HG03342 (cell line): ENCODE data around the gene IFNG-AS1.

Experiments used
- ATAC-seq: cut with Tn5 transposase; IDR thresholded peaks from one replicate; pipeline ENCODE4 v1.9.1; 2021; ENCODE audit warnings: mild to moderate bottlenecking, moderate library complexity; ENCODE audit not compliant: unreplicated experiment

The IFNG-AS1 gene

DNA sequence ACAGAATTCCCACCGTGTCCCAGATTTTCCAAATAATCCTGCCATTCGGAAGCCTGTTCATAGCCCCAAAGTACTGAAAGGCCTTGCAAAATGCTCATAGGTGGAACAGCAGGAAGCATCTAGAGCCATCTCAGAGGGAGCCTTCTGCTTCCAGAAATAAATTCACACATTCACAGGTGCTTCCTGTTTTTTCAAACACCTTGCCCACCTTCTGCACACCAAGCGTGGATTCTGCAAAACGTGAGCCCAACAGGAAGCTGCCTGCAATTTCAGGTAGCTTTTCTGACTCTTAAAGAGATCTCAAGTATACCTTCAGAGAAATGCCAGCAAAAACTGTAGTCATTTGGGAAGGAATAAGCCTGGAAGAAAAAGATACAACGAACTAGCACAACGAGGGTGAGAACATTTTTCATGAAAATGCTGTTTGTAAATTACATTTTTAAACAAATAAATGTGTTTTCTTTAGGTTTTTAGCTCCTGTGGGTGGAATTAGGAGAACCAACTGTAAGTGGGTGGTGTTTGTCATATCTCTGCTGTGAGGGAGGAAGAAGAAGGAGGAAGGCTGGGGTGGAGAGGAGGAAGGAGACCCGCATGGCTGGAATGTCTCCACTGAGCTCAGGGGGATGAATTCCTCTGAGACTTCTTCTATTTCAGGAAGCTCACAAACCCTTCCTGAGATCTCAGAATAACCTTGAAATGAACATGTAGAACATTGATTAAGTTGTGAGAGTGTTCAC lies at the start of gene IFNG-AS1:
Gene IFNG-AS1, plus strand, starts transcription at position 264 of the 737 bp plus-strand sequence.
- peak; percentile 35 for ATAC-seq

DNA sequence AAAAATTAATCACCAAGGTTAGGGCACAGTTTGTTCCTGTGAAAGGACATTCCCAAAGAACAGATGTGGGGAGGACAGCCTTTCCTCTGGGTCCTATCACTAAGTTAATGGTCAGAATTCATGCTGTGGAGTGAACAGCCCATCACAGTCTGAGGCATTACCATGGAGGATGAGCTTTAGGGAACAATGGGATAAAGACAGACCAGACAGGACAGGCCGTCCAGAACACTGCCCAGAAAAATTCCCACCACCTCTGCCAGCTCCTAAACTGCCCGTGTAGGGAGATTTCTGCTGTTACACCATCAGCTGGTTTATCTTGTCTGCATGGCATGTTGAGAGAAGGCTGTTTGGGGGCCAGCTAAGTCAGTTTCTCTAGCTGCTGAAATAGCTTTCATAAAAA lies 49.6 kb upstream of the IFNG-AS1 start:
- no peak for ATAC-seq

DNA sequence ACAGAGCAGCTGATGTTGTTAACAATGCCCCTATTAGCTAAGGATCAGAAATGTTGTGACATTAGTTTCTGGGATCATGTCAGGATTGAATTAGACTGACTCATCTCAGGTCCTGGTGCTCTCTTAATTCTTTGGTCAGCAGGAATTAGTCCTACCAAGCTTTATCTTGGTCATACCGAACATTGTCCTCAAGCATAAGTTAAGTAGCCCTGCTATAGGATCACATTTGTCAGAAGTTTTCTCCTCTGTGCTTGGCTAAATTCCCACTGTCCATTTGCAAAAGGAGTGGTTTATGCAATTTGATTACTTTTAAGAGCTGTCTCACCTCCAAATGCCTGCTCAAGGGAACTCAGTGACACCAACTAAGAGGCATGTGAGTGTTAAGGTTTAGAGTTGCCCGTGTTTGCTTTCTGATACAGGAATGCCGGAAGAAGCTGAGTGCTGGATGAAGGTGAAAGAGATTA lies 48.4 kb upstream of the IFNG-AS1 start:
- ATAC-seq = no peak

DNA sequence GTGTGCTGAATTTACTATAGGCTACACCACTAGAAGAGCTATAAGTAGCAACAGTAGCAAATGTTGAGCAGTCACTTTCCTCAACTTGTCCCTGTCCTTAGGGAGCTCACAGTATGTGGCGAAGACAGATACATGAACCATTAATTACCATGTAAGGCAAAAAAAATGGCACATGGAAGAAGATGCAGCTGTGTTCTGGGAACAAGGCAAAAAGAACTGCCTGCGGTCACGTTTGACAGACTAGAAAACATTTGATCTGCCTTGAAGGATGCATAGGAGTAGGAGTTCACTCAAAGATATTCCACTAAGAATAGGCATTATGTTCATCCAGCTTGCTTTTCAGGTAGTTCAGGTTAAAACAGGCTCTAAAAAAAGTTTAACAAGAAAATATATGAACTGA lies 46.5 kb upstream of the IFNG-AS1 start:
- no peak for ATAC-seq

DNA sequence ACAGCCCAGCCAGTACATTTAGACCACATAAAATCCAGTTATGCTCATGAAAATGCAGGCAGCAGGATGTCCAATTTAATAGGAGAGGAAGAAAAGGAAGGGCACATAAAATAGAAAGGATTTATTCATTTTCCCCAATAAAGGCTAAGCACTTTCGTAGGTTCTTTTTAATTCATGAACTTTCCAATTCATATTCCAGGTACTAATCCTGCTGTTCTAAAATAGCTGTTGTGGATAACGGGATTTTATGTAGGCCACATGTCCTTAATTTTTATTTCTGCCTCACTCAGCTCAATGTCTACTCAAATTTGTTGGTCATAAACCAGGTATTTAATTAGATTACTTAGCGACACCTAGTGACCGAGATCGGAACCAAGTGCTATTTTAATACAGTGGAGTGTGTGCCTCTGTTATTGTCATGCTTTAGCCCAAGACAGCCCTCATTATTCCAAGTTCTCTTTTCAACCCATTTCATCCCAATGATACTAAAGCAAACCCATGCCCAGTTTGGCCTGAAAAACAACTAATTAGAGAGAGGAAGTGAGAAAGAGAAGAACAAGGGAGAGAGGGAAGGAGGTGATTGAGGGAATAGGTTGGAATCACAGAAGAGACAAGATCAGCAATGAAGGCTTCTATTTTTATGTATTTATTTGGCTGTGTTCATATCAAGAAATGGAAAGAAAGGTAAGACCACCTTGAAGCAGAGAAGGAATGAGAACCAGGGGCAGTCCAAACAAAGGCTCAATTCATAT lies 45.9 kb upstream of the IFNG-AS1 start:
- ATAC-seq = peak; percentile 72

DNA sequence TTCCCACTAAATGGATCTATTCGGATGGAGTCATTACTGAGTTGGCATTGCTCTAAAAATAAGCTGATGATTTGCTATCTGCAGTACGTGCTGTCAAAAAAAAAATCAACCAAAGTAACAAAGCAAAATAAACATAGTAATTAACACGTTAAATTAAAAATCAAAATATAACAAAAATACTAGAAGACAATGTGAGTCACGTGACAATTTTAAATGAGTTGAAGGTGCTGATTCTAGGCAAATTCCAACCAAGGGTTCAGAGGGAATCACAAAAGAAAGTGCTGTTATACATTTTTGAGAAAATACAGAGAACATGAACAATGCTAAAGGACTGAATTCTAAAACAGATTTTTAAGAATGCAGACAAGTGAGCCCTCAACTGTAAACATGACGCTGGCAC lies 45.2 kb upstream of the IFNG-AS1 start:
- ATAC-seq = no peak

DNA sequence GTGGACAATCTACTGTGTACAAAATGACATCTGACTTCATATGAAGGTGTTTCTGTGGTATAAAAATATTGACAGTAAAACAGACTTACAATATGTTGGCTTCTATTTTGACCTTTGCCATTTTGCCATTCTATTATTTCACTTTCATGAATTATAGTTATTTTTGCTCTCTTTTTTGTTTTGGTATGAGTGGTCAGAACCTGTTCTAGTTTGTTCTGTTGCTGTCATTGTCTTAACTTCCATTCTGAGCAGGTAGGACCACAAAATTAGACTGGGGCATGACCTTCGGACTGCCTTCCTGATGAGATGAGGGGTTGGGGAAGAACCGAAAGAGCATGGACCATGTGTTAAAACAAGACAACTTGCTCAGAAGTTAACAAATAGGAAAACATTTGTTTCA lies 36.5 kb upstream of the IFNG-AS1 start:
- no peak for ATAC-seq

DNA sequence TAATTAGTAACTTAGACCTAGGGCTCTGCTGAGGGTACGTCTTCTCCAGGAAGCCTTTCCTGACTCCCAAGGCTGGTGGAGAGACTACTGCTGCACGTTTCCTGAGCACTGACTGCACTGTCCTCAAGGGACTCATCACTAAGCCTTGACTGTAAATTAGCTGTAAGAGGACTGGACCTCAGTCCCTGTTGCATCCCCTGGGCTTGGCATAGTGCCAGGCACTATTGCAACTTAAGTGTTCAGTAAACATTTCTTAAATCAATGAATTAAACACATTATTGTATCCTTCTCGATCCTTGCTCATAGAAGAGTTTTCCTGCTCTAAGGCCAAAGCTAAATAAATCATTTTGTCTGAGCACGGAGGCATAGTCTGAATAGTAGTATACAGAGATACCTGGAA lies 31.9 kb upstream of the IFNG-AS1 start:
- no peak for ATAC-seq

DNA sequence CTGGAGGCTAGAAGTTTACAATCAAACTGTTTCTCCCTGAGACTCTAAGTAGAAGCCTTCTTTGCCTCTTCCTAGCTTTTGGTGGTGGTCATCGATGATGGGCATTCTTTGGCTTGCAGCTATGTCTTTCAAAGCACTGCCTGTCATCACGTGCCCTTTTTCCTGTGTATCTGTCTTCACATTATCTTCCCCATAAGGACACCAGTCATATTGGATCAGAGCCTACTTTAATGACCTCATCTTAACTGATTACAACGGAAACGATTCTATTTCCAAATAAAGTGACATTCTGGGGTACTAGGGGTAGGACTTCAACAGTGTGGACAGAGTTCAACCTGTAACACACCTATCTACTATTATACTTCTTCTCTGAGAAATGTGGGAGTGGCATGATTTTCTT lies 31.1 kb upstream of the IFNG-AS1 start:
- no peak for ATAC-seq

DNA sequence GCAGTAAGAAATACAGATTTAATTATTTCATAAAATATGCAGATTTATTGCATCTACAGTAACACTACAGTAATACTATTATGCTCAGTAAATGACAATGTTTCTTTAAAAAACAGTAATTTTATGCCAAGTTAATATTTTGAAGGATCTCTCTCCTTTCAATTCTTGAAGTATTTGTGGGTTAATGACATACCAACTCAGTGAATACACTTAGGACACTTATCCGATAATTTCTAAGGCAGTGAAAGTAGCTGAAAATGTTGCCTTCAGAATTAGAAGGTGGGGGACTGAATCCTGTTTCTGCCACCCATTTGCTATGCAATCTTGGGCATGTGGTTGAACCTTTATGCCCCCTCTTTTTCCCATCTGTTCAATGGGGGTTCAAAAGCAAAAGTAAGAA lies 24.8 kb upstream of the IFNG-AS1 start:
- ATAC-seq = no peak

DNA sequence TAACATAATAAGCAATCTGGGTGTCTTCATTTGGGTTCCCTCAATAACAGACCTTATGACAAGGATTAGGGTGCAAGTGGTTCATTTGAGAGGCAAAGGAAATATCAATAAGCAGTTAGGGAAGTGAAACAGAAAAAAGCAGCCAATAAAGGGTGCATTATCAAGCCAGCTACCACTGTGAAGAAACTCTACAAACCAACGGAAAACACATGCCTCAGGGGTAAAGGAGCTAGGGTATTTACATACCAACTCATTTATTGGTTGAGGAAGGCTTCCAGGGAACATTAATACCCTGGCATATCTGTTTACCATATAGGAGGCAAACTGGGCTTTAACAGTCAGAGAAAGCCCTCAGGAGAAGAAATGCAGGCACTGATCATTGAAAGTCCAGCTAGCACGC lies 22.7 kb upstream of the IFNG-AS1 start:
- ATAC-seq = no peak

DNA sequence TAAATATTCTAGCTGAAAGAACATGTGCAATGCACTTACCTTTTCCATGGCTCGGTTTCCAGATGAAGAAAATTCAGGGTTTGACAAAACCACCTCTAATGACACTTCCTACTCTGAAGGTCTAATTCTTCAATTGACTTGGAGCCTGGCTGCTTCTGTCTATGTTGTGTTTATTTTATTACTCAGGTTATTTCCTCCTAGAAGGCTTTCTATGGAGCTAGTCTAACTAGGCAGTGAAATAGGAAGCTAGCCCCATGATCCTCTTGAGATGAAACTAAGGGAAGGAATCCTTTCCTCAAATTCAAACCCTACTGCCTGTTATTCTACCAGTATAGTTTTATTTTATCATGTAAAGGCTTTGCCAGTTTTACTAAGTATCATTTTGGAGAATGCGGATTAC lies 20.9 kb upstream of the IFNG-AS1 start:
- no peak for ATAC-seq

DNA sequence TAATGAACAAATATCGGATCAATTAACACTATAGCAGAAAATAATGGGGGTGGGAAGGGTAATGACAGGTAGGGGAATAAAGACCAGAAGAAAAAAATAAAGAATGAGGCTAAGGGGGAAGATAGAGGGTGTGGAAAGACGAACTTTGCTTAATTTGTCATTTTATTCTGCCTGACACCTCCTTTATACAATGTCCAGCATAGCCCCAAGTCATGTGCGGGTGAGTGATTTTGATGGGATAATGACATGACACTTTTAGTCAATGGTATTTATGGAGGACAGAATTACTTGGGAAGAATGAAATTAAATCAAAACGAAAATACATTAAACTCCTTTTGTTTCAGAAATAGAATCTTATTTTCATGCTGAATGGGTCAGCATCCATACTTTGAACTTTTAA lies 20.5 kb upstream of the IFNG-AS1 start:
- ATAC-seq = no peak

DNA sequence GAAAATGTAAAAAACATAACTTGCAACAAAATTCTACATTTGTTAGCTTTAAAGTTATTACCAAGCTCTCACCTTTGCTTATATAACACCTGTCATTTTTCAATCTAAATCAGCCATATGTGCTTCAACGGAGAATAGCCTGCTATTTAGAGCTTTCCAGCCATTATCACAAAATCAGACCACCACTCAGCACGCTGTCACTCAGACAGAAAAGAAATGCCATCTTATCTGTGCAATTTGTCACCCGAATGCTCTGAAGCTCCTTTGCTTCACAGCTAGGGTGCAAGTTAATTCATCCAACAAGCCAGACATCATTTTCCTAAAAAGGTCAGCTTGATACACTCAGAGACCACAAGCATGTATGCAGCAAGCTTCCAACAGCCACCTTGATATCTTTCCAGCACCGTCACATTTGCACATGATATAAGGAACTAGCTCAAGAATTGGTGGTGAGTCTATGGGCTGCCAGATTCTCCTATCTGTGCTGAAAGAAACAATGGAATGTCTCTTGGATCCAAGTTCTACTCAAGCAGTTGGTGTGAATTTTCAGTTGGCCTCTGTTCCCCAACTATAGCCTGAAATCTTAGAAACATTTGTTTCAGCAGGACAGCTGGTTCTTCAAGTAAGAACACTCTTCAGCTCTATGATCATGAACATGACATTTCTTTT lies 20.0 kb upstream of the IFNG-AS1 start:
- no peak for ATAC-seq

DNA sequence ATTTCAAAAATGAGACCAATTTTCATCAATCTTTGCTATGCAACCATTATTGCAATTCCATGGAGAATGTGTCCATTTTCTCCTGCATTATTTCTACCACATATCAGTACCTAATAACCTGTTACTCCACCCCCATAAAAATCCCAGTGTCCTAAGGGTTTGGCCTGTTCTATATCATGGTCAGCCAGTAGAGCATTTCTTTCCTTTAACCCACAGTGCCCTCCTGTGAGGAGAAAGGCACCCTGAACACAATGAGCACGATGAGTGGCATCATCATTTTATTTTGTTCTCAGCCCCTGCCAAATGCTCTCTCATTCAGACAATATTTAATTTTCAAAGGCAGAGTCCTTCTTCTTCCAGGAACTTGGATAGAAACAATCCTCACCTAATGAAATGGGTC lies 11.6 kb upstream of the IFNG-AS1 start:
- no peak for ATAC-seq

DNA sequence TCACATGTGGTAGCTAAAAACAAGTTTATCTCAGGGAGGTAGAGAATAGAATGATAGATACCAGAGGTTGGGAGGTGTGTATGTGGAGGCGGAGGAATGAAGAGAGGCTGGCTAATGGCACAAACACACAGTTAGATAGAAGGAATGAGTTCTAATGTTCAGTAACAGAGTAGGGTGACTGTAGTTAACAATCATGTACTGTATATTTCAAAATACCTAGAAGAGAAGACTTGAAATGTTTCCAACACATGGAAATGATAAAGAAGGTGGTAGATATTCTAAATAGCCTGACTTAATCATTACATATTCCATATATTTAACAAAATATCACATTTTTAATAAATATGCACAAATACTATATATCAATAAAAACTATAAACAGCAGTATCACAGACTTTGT lies 8.9 kb upstream of the IFNG-AS1 start:
- no peak for ATAC-seq

DNA sequence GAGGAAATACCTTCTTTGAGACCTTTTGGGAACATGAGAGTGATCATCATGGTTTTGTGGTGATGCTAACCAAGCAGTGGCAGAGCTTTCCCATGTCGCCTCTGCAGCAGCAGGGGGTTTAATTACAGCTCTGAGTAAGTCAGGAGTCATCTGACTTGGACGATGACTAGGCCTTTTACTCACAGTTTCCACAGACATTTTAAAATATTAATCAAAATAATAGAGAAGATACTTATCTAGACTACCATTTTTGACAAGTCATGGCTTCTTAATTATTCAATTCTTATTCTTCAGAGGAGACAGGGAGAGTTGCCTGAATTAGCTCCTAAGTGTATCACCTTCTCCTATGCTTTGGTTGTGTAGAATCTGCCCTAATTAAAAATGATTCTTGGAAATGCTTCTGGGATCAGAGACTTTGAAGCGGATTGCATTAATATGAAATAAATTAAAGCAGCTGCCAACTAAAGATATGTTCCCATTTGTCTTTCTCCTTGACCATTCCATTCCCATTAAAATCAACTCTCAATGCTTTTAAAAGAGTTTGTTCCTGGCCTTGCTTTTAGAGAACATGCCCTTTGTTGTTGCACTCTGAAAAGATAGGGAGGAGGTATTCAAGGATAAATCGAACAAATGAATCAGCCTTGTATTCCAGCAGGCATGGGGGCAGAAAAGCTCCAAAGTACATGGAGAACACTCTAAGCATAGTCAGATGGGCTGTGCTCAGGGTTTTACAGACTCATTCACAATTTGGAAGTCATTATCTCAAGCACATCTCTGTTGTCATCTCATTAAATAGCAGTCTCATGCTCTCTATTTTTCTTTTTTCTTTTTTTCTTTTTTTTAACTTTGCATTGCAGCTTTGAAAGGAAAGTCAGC lies 7.7 kb upstream of the IFNG-AS1 start:
- ATAC-seq = no peak

DNA sequence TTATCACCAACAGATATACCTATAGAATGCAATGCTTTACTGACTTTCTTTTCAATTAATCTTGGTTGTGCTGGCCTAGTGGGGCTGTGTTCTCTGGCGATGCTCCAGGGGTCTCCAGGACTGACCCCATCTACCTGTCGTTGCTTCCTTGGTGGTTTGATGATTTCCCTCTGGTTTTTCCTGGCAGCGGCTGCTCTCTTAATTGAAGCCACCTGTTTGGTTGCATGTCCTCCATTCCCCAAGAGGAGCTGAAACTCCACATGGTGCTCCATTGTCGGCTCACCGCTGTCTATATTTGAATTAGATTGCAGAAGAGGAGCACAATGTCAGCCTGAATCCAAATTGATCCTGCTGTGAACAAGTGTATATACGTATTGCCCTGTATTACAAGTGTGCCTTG lies 7.1 kb upstream of the IFNG-AS1 start:
- ATAC-seq = no peak

DNA sequence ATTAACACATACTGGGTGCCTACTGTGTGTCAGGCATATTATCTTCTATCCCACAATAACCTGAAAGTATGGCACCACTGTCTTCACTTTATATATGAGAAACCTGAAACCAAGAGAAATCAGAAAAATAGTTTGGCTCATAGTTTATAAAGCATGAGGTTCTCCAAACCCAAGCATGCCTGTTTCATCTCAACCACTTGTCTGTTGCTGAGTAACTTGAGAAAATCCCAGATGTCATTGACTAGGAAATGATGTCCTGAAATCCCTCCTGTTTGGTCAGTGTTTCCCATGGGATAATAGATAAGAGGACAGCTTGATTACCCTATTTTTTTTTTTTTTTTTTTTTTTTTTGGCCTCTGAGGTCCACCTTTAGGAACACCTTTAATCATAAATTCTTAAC lies 2.6 kb upstream of the IFNG-AS1 start:
- no peak for ATAC-seq

DNA sequence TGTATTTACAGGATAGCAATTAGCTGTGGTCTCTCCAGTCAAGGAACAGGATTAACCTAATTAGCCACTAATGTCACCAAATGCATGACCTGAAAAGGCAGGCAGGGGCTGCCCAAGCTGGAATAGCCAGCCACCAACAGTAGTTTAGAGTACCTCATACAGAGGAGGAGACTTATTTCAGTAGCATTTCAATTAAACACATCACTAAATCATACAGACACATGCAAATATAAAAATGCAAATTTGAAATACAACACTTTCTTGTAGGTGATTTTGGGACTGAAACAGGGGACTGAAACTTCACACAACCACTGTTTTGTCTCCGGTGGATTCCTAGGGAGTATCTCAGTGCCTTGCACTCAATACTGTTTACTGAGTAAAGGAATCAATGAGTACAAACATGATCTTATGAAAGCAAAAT lies 636 bp upstream of the IFNG-AS1 start:
- peak; percentile 78 for ATAC-seq

DNA sequence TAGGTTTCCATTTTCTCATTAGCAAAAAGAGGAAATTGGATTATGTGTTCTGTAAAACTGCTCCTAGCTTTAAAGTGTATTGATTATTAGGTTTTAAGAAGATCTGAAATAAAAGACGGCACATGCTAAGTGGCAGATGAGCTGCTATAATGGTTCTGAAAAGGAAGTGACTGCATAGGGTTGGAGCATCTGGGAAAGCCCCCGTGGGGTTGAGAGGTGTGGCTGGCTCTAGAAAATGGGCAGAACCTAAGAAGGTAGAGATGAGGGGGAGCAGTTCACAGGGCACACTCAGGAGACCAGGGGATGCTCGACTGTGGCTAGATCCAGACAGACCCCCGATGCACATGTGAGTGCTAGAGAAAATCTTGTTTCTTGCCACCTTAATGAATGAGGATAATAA lies 1.9 kb downstream of the IFNG-AS1 start:
- peak; percentile 60 for ATAC-seq
